HEK293 (cell line): ENCODE measurements around the gene TTC1.
A peak's percentile ranks its signal among the peaks of the same experiment; 100 is the strongest.

Experiments
- CTCF ChIP-seq: fragments of 450-650 bp; formaldehyde crosslinking; IDR thresholded peaks from 2 replicates; pipeline ENCODE4 v1.5.1; 2016; ENCODE audit warnings: missing biosample characterization, missing genetic modification characterization
- EGR2 ChIP-seq: fragments of 450-650 bp; formaldehyde crosslinking; IDR thresholded peaks from 2 replicates; pipeline ENCODE4 v1.5.1; 2016; ENCODE audit warnings: low read depth, missing biosample characterization, missing genetic modification characterization
- GLI2 ChIP-seq: fragments of 450-650 bp; formaldehyde crosslinking; IDR thresholded peaks from 2 replicates; pipeline ENCODE4; 2017; ENCODE audit warnings: missing biosample characterization, missing genetic modification characterization, low read depth, borderline replicate concordance
- HOXA7 ChIP-seq: sonication (generic); formaldehyde crosslinking; IDR thresholded peaks from 2 replicates; pipeline ENCODE4 v1.8.1; 2022; ENCODE audit warnings: missing genetic modification reagents, borderline replicate concordance
- MEIS1 ChIP-seq: sonication (generic); formaldehyde crosslinking; IDR thresholded peaks from 2 replicates; pipeline ENCODE4 v1.8.1; 2022; ENCODE audit warnings: missing genetic modification reagents, mild to moderate bottlenecking, borderline replicate concordance
- OSR2 ChIP-seq: fragments of 450-650 bp; formaldehyde crosslinking; IDR thresholded peaks from 2 replicates; pipeline ENCODE4 v1.5.1; 2016; ENCODE audit warnings: missing biosample characterization, missing genetic modification characterization
- PRDM10 ChIP-seq: fragments of 450-650 bp; formaldehyde crosslinking; IDR thresholded peaks from 2 replicates; pipeline ENCODE4 v1.5.1; 2016; ENCODE audit warnings: missing biosample characterization, missing genetic modification characterization
- PRDM6 ChIP-seq: fragments of 450-650 bp; formaldehyde crosslinking; IDR thresholded peaks from 2 replicates; pipeline ENCODE4 v1.5.1; 2017; ENCODE audit warnings: missing biosample characterization, missing genetic modification characterization
- SALL2 ChIP-seq: fragments of 450-650 bp; formaldehyde crosslinking; IDR thresholded peaks from 2 replicates; pipeline ENCODE4 v1.5.0; 2017; ENCODE audit warnings: missing biosample characterization, mild to moderate bottlenecking, missing genetic modification characterization, borderline replicate concordance
- SP3 ChIP-seq: fragments of 450-650 bp; formaldehyde crosslinking; IDR thresholded peaks from 2 replicates; pipeline ENCODE4 v1.5.1; 2016; ENCODE audit warnings: missing biosample characterization, missing genetic modification characterization
- SP7 ChIP-seq: fragments of 450-650 bp; formaldehyde crosslinking; IDR thresholded peaks from 2 replicates; pipeline ENCODE4 v1.5.1; 2016; ENCODE audit warnings: missing biosample characterization, missing genetic modification characterization
- ZBTB20 ChIP-seq: fragments of 450-650 bp; formaldehyde crosslinking; IDR thresholded peaks from 2 replicates; pipeline ENCODE4 v1.5.1; 2016; ENCODE audit warnings: missing biosample characterization, missing genetic modification characterization
- ZBTB21 ChIP-seq: fragments of 450-650 bp; formaldehyde crosslinking; IDR thresholded peaks from 2 replicates; pipeline ENCODE4 v1.5.1; 2017; ENCODE audit warnings: missing biosample characterization, missing genetic modification characterization
- ZBTB8A ChIP-seq: fragments of 450-650 bp; formaldehyde crosslinking; IDR thresholded peaks from 2 replicates; pipeline ENCODE4 v1.5.1; 2016; ENCODE audit warnings: missing biosample characterization, missing genetic modification characterization
- ZNF140 ChIP-seq: fragments of 450-650 bp; formaldehyde crosslinking; IDR thresholded peaks from 2 replicates; pipeline ENCODE4 v1.5.1; 2016; ENCODE audit warnings: missing biosample characterization, missing genetic modification characterization
- ZNF146 ChIP-seq: fragments of 450-650 bp; formaldehyde crosslinking; IDR thresholded peaks from 2 replicates; pipeline ENCODE4 v1.5.1; 2016; ENCODE audit warnings: missing biosample characterization, missing genetic modification characterization
- ZNF18 ChIP-seq: fragments of 450-650 bp; formaldehyde crosslinking; IDR thresholded peaks from 2 replicates; pipeline ENCODE4 v1.5.1; 2016; ENCODE audit warnings: missing biosample characterization, missing genetic modification characterization
- ZNF214 ChIP-seq: fragments of 450-650 bp; formaldehyde crosslinking; IDR thresholded peaks from 2 replicates; pipeline ENCODE4 v1.5.1; 2017; ENCODE audit warnings: missing biosample characterization, mild to moderate bottlenecking, missing genetic modification characterization, borderline replicate concordance
- ZNF248 ChIP-seq: fragments of 450-650 bp; formaldehyde crosslinking; IDR thresholded peaks from 2 replicates; pipeline ENCODE4 v1.5.1; 2017; ENCODE audit warnings: missing biosample characterization, missing genetic modification characterization
- ZNF350 ChIP-seq: fragments of 450-650 bp; formaldehyde crosslinking; IDR thresholded peaks from 2 replicates; pipeline ENCODE4 v1.5.0; 2017; ENCODE audit warnings: missing biosample characterization, mild to moderate bottlenecking, missing genetic modification characterization
- ZNF366 ChIP-seq: fragments of 450-650 bp; formaldehyde crosslinking; conservative IDR thresholded peaks from 2 replicates; pipeline ENCODE4 v1.5.1; 2016; ENCODE audit warnings: missing biosample characterization, missing genetic modification characterization
- ZNF394 ChIP-seq: fragments of 450-650 bp; formaldehyde crosslinking; IDR thresholded peaks from 2 replicates; pipeline ENCODE4 v1.5.1; 2016; ENCODE audit warnings: missing biosample characterization, missing genetic modification characterization, mild to moderate bottlenecking, moderate library complexity, borderline replicate concordance
- ZNF600 ChIP-seq: fragments of 450-650 bp; formaldehyde crosslinking; IDR thresholded peaks from 2 replicates; pipeline ENCODE4 v1.5.1; 2016; ENCODE audit warnings: missing biosample characterization, missing genetic modification characterization
- ZNF624 ChIP-seq: fragments of 450-650 bp; formaldehyde crosslinking; IDR thresholded peaks from 2 replicates; pipeline ENCODE4 v1.5.1; 2017; ENCODE audit warnings: missing biosample characterization, missing genetic modification characterization
- ZNF645 ChIP-seq: fragments of 450-650 bp; formaldehyde crosslinking; IDR thresholded peaks from 2 replicates; pipeline ENCODE4; 2016; ENCODE audit warnings: missing biosample characterization, missing genetic modification characterization
- ZNF660 ChIP-seq: fragments of 450-650 bp; IDR thresholded peaks from 2 replicates; pipeline ENCODE4 v1.5.1; 2018; ENCODE audit warnings: missing biosample characterization, mild to moderate bottlenecking, missing genetic modification characterization
- ZNF701 ChIP-seq: fragments of 450-650 bp; formaldehyde crosslinking; IDR thresholded peaks from 2 replicates; pipeline ENCODE4 v1.5.1; 2016; ENCODE audit warnings: missing biosample characterization, missing genetic modification characterization
- ZSCAN18 ChIP-seq: fragments of 450-650 bp; formaldehyde crosslinking; IDR thresholded peaks from 2 replicates; pipeline ENCODE4 v1.5.1; 2016; ENCODE audit warnings: missing biosample characterization, missing genetic modification characterization
- ZXDB ChIP-seq: fragments of 450-650 bp; formaldehyde crosslinking; IDR thresholded peaks from 2 replicates; pipeline ENCODE4 v1.5.1; 2016; ENCODE audit warnings: missing biosample characterization, missing genetic modification characterization

TTC1 gene

GRCh38 chr5:159987031-159987674 is 21.8 kb upstream of the TTC1 start (continued):
- 0 out of 2 replicates have a peak, but pooled peaks have one; percentile 61 for TF ChIP-seq ZNF660
- TF ChIP-seq EGR2 (tag by site-specific recombination): no peak
- no peak for TF ChIP-seq PRDM6 (tag by site-specific recombination)
- no peak for TF ChIP-seq ZNF248 (tag by site-specific recombination)
- TF ChIP-seq ZNF645: no peak
- peak; percentile 31; the same call in 1 of the 2 replicates for TF ChIP-seq SP7
- no peak for TF ChIP-seq ZNF18 (tag by site-specific recombination)
- no peak for TF ChIP-seq ZBTB21 (tag by site-specific recombination)
- TF ChIP-seq ZNF140: no peak
- TF ChIP-seq ZSCAN18 (tag by site-specific recombination): no peak
- TF ChIP-seq ZNF600: 0 out of 2 replicates have a peak, but pooled peaks have one; percentile 28
- no peak for TF ChIP-seq SALL2 (tag by site-specific recombination)
- TF ChIP-seq OSR2 (tag by site-specific recombination): no peak
- no peak for TF ChIP-seq HOXA7 (CRISPR knock-in tag)
- TF ChIP-seq SP3 (tag by site-specific recombination): 0 out of 2 replicates have a peak, but pooled peaks have one; percentile 27
- no peak for TF ChIP-seq ZNF146 (tag by site-specific recombination)
- no peak for TF ChIP-seq ZBTB8A (tag by site-specific recombination)
- TF ChIP-seq ZXDB (tag by site-specific recombination): no peak
- TF ChIP-seq GLI2: no peak
- no peak for TF ChIP-seq ZNF624 (tag by site-specific recombination)
- TF ChIP-seq MEIS1 (CRISPR knock-in tag): no peak
- TF ChIP-seq ZNF394 (tag by site-specific recombination): peak; percentile 37; the same call in 1 of the 2 replicates
- 0 out of 2 replicates have a peak, but pooled peaks have one; percentile 17 for TF ChIP-seq ZNF366
- no peak; the same call in 1 of the 2 replicates for TF ChIP-seq PRDM10 (tag by site-specific recombination)
- no peak for TF ChIP-seq ZBTB20 (tag by site-specific recombination)
- no peak for TF ChIP-seq ZNF350 (tag by site-specific recombination)
- no peak for TF ChIP-seq ZNF214
- no peak for TF ChIP-seq ZNF701 (tag by site-specific recombination)
- TF ChIP-seq CTCF (tag by site-specific recombination): peak; percentile 87
